HFF-Myc (cell line): Measurements from ENCODE around the gene FUT4.
A peak's percentile ranks its signal among the peaks of the same experiment; 100 is the strongest.
"Not testable (repeated sequence)": the region's sequence is repeated elsewhere in the genome, so short reads cannot be mapped to it uniquely, and the experiment has no call there.

Source experiments
- DNase-seq: peaks from one replicate; pipeline ENCODE4 v3.0.0-alpha.2; 2011; ENCODE audit warnings: low read depth; ENCODE audit errors: extremely low read depth
- H3K4me3 ChIP-seq: replicated peaks from 2 replicates; pipeline ENCODE4 v1.5.1; 2011; ENCODE audit warnings: low read depth, mild to moderate bottlenecking, control low read depth, low read length
- TF ChIP-seq, protein P1 (sequence below): IDR thresholded peaks from 2 replicates; pipeline ENCODE4 v1.5.1; 2012; ENCODE audit warnings: mild to moderate bottlenecking, low read depth, low read length, control low read depth; ENCODE audit errors: missing control alignments

The FUT4 gene

DNA sequence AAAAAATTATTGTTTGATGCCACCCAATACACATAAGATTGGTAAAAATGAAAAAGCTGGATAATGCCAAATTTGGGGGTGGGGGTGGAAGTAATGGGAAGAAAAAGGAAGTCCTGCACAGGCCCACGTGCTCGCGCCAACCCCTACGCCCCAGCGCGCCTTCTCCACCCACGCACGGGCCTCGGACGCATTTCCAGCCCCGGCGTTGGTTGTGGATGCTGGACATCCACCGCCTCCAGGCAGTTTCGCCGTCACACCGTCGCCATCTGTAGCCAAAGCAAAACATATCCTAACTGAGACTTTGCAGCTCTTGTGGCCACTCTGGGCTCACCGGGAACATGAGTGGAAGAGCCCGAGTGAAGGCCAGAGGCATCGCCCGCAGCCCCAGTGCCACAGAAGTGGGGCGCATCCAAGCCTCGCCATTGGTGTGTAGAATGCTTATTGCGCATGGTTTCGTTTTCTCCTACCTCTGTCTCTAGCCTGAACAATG lies 23.5 kb downstream of the FUT4 start, which contains the start of gene PIWIL4:
PIWIL4 (plus strand) TSS at position 188 of the 490 bp plus-strand sequence; CDS start at position 339, 151 bp downstream.
- no peak for DNase-seq
- TF ChIP-seq, protein P1, sequence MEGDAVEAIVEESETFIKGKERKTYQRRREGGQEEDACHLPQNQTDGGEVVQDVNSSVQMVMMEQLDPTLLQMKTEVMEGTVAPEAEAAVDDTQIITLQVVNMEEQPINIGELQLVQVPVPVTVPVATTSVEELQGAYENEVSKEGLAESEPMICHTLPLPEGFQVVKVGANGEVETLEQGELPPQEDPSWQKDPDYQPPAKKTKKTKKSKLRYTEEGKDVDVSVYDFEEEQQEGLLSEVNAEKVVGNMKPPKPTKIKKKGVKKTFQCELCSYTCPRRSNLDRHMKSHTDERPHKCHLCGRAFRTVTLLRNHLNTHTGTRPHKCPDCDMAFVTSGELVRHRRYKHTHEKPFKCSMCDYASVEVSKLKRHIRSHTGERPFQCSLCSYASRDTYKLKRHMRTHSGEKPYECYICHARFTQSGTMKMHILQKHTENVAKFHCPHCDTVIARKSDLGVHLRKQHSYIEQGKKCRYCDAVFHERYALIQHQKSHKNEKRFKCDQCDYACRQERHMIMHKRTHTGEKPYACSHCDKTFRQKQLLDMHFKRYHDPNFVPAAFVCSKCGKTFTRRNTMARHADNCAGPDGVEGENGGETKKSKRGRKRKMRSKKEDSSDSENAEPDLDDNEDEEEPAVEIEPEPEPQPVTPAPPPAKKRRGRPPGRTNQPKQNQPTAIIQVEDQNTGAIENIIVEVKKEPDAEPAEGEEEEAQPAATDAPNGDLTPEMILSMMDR = no peak
- H3K4me3 ChIP-seq = no peak within 1 kb of the TSS

DNA sequence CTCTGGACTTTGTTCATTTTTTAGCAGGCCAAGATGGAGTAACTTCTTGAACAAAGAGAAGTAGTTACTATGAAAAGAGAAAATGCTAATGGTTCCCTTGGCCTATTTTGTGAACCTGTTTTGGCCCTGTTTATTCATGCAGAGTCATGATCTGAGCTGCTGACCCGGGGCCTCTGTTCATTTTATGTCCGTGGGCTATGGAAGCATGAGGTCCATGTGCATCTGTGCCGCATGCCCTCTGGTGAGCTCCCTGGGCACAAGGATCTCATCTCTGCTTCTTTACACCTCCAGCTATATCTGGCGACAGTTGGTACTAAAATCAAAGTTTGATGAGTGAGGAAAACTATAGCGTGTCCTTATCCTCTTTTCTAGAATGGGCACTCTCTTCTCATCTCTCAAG lies 24.5 kb downstream of the FUT4 start:
- no peak overlapping the region for H3K4me3 ChIP-seq
- no peak for DNase-seq
- TF ChIP-seq, protein P1 = no peak

- no peak overlapping the region for H3K4me3 ChIP-seq
- TF ChIP-seq, protein P1 = no peak
- DNase-seq = no peak
Observed at GRCh38 chr11:94568717-94569116, 25.0 kb downstream of the FUT4 start.

- H3K4me3 ChIP-seq, DNase-seq: not testable (repeated sequence)
Observed at GRCh38 chr11:94572975-94573374, 29.3 kb downstream of the FUT4 start.

GRCh38 chr11:94574193-94574961 lies 30.7 kb downstream of the FUT4 start:
- 0 out of 2 replicates have a peak overlapping the region, but pooled peaks have one; percentile 2 for H3K4me3 ChIP-seq
- DNase-seq = peak; percentile 50
- TF ChIP-seq, protein P1 = no peak

DNA sequence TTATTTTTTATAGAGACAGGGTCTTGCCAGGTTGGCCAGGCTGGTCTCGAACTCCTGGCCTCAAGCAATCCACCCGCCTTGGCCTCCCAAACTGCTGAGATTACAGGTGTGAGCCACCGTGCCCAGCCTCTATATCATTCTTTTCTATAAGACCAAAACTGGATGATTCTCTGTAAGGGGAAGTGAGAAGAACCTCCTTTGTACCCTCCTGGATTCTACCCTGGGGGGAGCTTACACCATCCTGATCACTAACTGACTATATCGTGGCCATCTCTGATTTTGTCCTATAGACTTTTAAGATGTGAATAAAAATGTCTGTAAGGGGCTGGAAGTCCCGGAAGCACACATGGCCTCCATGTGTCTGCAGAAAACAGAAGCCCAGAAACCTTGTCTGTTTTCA lies 32.6 kb downstream of the FUT4 start:
- no peak overlapping the region for H3K4me3 ChIP-seq
- TF ChIP-seq, protein P1 = no peak
- DNase-seq = no peak

- DNase-seq = no peak
- TF ChIP-seq, protein P1 = no peak
Observed at GRCh38 chr11:94577841-94578240, 34.1 kb downstream of the FUT4 start.

More at GRCh38 chr11:94577841-94578240, 34.1 kb downstream of the FUT4 start:
- no peak overlapping the region for H3K4me3 ChIP-seq
